ENCODE results near the gene POSTN.
"Not testable (repeated sequence)": the region's sequence is repeated elsewhere in the genome, so short reads cannot be mapped to it uniquely, and the experiment has no call there.

POSTN gene

GRCh38 chr13:37597477-37598025, 1.0 kb downstream of the POSTN start:
- no peak for DNase-seq (ENCODE audit: low read depth, low spot score)

GRCh38 chr13:37596805-37597204, 1.8 kb downstream of the POSTN start:
- no peak for DNase-seq (ENCODE audit: low read depth, low spot score)

- no peak for DNase-seq (ENCODE audit: low read depth, low spot score)
Observed at GRCh38 chr13:37595162-37595561, 3.4 kb downstream of the POSTN start.

- DNase-seq (ENCODE audit: low read depth, low spot score), result no peak
Observed at GRCh38 chr13:37594550-37594949, 4.0 kb downstream of the POSTN start.

- DNase-seq (ENCODE audit: low read depth, low spot score), result not testable (repeated sequence)
Observed at GRCh38 chr13:37589381-37589780, 9.2 kb downstream of the POSTN start.

GRCh38 chr13:37587236-37587635, 11.3 kb downstream of the POSTN start:
- no peak for DNase-seq (ENCODE audit: low read depth, low spot score)

- no peak for DNase-seq (ENCODE audit: low read depth, low spot score)
Observed at GRCh38 chr13:37586164-37586563, 12.4 kb downstream of the POSTN start.

- no peak for DNase-seq (ENCODE audit: low read depth, low spot score)
Observed at GRCh38 chr13:37585541-37585940, 13.0 kb downstream of the POSTN start.

- no peak for DNase-seq (ENCODE audit: low read depth, low spot score)
Observed at GRCh38 chr13:37576601-37577000, 22.0 kb downstream of the POSTN start.

GRCh38 chr13:37565425-37565824, 33.1 kb downstream of the POSTN start:
- no peak for DNase-seq (ENCODE audit: low read depth, low spot score)

GRCh38 chr13:37561031-37561430, 37.5 kb downstream of the POSTN start:
- DNase-seq (ENCODE audit: low read depth, low spot score), result no peak

- DNase-seq (ENCODE audit: low read depth, low spot score), result no peak
Observed at GRCh38 chr13:37560526-37560925, 38.0 kb downstream of the POSTN start.

GRCh38 chr13:37558766-37559165, 39.8 kb downstream of the POSTN start:
- not testable (repeated sequence) for DNase-seq (ENCODE audit: low read depth, low spot score)

- DNase-seq (ENCODE audit: low read depth, low spot score), result no peak
Observed at GRCh38 chr13:37546087-37546486, 52.5 kb downstream of the POSTN start.

- DNase-seq (ENCODE audit: low read depth, low spot score), result no peak
Observed at GRCh38 chr13:37544995-37545394, 53.6 kb downstream of the POSTN start.

- no peak for DNase-seq (ENCODE audit: low read depth, low spot score)
Observed at GRCh38 chr13:37539976-37540605, 58.5 kb downstream of the POSTN start.

GRCh38 chr13:37539170-37539569, 59.4 kb downstream of the POSTN start:
- DNase-seq (ENCODE audit: low read depth, low spot score), result no peak

- DNase-seq (ENCODE audit: low read depth, low spot score), result no peak
Observed at GRCh38 chr13:37535501-37535900, 63.1 kb downstream of the POSTN start.

- no peak for DNase-seq (ENCODE audit: low read depth, low spot score)
Observed at GRCh38 chr13:37534676-37535075, 63.9 kb downstream of the POSTN start.

GRCh38 chr13:37534181-37534580, 64.4 kb downstream of the POSTN start:
- no peak for DNase-seq (ENCODE audit: low read depth, low spot score)

- DNase-seq (ENCODE audit: low read depth, low spot score), result no peak
Observed at GRCh38 chr13:37531049-37531448, 67.5 kb downstream of the POSTN start.

- no peak for DNase-seq (ENCODE audit: low read depth, low spot score)
Observed at GRCh38 chr13:37529751-37530385, 68.7 kb downstream of the POSTN start.
